Measurements from ENCODE around the gene EFCAB7. TPM values are rescaled to one million over a fixed set of nuclear protein-coding genes. Genes with fewer than 3 reads are reported as not detected.

EFCAB7 gene
- total and polyA plus RNA-seq, 2 experiments from 2014 or later = 4.2 to 4.9 TPM

GRCh38 chr1:63523738-63524137, 413 bp downstream of the EFCAB7 start:
- Mint-ChIP-seq H3K27me3 (ENCODE audit: insufficient read depth, low read depth, poor library complexity) (no peaks in the 10 kb centered on the region), H3K36me3 (ENCODE audit: low read depth) (no peaks in the 10 kb centered on the region), H3K9me3 (no peaks in the 10 kb centered on the region), H3K4me3 (peak overlapping the region; percentile 95), H3K27ac (peak overlapping the region; percentile 93), H3K4me1 (peaks cover 10% of the 10 kb centered on the region; the same call in 2 of the 3 replicates)
- DNase-seq (ENCODE audit: low spot score) = peak; percentile 16
- Histone ChIP-seq H3F3A (replicated peaks; ENCODE audit: low read depth) (no peaks in the 10 kb centered on the region), H2AFZ (peak overlapping the region; percentile 95), H3K4me3 (peak overlapping the region; percentile 64), H3K4me2 (peak overlapping the region; percentile 86), H3K9me2 (ENCODE audit: insufficient read depth) (no peaks in the 10 kb centered on the region), H3K79me2 (replicated peaks; ENCODE audit: insufficient read depth) (peaks cover 26% of the 10 kb centered on the region), H3K27me3 (ENCODE audit: insufficient read depth) (no peaks in the 10 kb centered on the region), H4K20me1 (replicated peaks; ENCODE audit: insufficient read depth) (no peaks in the 10 kb centered on the region), H3K36me3 (ENCODE audit: insufficient read depth) (no peaks in the 10 kb centered on the region), H3K4me1 (ENCODE audit: insufficient read depth) (peaks cover 13% of the 10 kb centered on the region; the same call in 1 of the 2 replicates), H3K27ac (ENCODE audit: low read depth) (peak overlapping the region; percentile 91)
- peak; percentile 8 for ATAC-seq
- no peak for TF ChIP-seq NANOG (IDR thresholded peaks at IDR 0.05; ENCODE audit: borderline replicate concordance)
- TF ChIP-seq JUNB (IDR thresholded peaks at IDR 0.05; ENCODE audit: unreplicated experiment) = no peak
- no peak for TF ChIP-seq POLR2AphosphoS5 (IDR thresholded peaks at IDR 0.05; ENCODE audit: low read depth)
- no peak for TF ChIP-seq ZNF114 (CRISPR knock-in tag; IDR thresholded peaks at IDR 0.05)
- TF ChIP-seq CTCF (conservative IDR thresholded peaks at IDR 0.05; ENCODE audit: low read depth in 2 of 2) = no peak
- no peak for TF ChIP-seq EZH2 (IDR thresholded peaks at IDR 0.05; ENCODE audit: low read depth, unreplicated experiment)
- TF ChIP-seq STAT1 (IDR thresholded peaks at IDR 0.05; ENCODE audit: unreplicated experiment) = no peak
- no peak for TF ChIP-seq REST (IDR thresholded peaks at IDR 0.05; ENCODE audit: unreplicated experiment)
- no peak for TF ChIP-seq ZNF331 (CRISPR knock-in tag; IDR thresholded peaks at IDR 0.05; ENCODE audit: low read depth)
- no peak for TF ChIP-seq CREB1 (CRISPR knock-in tag; IDR thresholded peaks at IDR 0.05; ENCODE audit: low read depth)
- TF ChIP-seq EZH2phosphoT487 (IDR thresholded peaks at IDR 0.05; ENCODE audit: unreplicated experiment) = no peak

GRCh38 chr1:63524201-63524600, 876 bp downstream of the EFCAB7 start:
- H3F3A ChIP-seq (replicated peaks; ENCODE audit: low read depth) = no peaks in the 10 kb centered on the region
- no peaks in the 10 kb centered on the region for H3K36me3 ChIP-seq (ENCODE audit: insufficient read depth)
- peak overlapping the region; percentile 95 for H2AFZ ChIP-seq
- no peak overlapping the region for H3K27ac ChIP-seq (ENCODE audit: low read depth)
- ATAC-seq (no peak), DNase-seq (ENCODE audit: low spot score) (no peak)
- H3K9me2 ChIP-seq (ENCODE audit: insufficient read depth) = no peaks in the 10 kb centered on the region
- H3K4me3 ChIP-seq = peak overlapping the region; percentile 64
- Mint-ChIP-seq H3K4me3 (peak overlapping the region; percentile 95), H3K36me3 (ENCODE audit: low read depth) (no peaks in the 10 kb centered on the region), H3K27me3 (ENCODE audit: insufficient read depth, low read depth, poor library complexity) (no peaks in the 10 kb centered on the region), H3K27ac (no peak overlapping the region), H3K9me3 (no peaks in the 10 kb centered on the region), H3K4me1 (peaks cover 10% of the 10 kb centered on the region; the same call in 2 of the 3 replicates)
- peaks cover 13% of the 10 kb centered on the region; the same call in 1 of the 2 replicates for H3K4me1 ChIP-seq (ENCODE audit: insufficient read depth)
- peak overlapping the region; percentile 86 for H3K4me2 ChIP-seq
- H3K79me2 ChIP-seq (replicated peaks; ENCODE audit: insufficient read depth) = peaks cover 26% of the 10 kb centered on the region
- no peaks in the 10 kb centered on the region for H4K20me1 ChIP-seq (replicated peaks; ENCODE audit: insufficient read depth)
- H3K27me3 ChIP-seq (ENCODE audit: insufficient read depth) = no peaks in the 10 kb centered on the region
- TF ChIP-seq REST (IDR thresholded peaks at IDR 0.05; ENCODE audit: unreplicated experiment) (no peak), POLR2AphosphoS5 (IDR thresholded peaks at IDR 0.05; ENCODE audit: low read depth) (no peak), EZH2 (IDR thresholded peaks at IDR 0.05; ENCODE audit: low read depth, unreplicated experiment) (no peak), CREB1 (CRISPR knock-in tag; IDR thresholded peaks at IDR 0.05; ENCODE audit: low read depth) (no peak), ETS1 (IDR thresholded peaks at IDR 0.05) (no peak), JUNB (IDR thresholded peaks at IDR 0.05; ENCODE audit: unreplicated experiment) (no peak), EZH2phosphoT487 (IDR thresholded peaks at IDR 0.05; ENCODE audit: unreplicated experiment) (no peak)

All from GM23338 (cell line).